K562 (cell line): ENCODE measurements around the gene PGAP2. TPM values are rescaled to one million over a fixed set of nuclear protein-coding genes. Genes with fewer than 3 reads are reported as not detected.

Experiments used
- ATAC-seq: fragments of 200-7000 bp; cut with Tn5 transposase; 3 replicates; pipeline ENCODE4 v1.9.1; 2020; ENCODE audit warnings: moderate library complexity
- BruUV-seq: library from RNA; stranded (reverse); fragments of 400-500 nt; replicated peaks from 2 replicates; lab custom pipeline; 2021; lab: Mats Ljungman, UMichigan
- CTCF ChIA-PET: fragments of 300-600 bp; formaldehyde crosslinking; extraction: SDS; loops from one replicate; lab custom pipeline; 2021; ENCODE audit warnings: low intra/inter-chr PET ratio; lab: Yijun Ruan, JAX
- POLR2A ChIA-PET: fragments of 300-600, 350-650 bp; sonication (Branson Sonifier 250); formaldehyde crosslinking; extraction: SDS; loops from one replicate; lab custom pipeline; 2021; ENCODE audit warnings: antibody characterized with exemption, inconsistent platforms; lab: Yijun Ruan, JAX
- DNase-seq, 4 experiments: peaks; one replicate each; pipeline versions ENCODE4 v3.0.0 to v3.0.0-alpha.2; 2011 to 2018; ENCODE audit warnings: low spot score in 3 of 4, mixed read lengths in 3 of 4; ENCODE audit errors: extremely low read depth in 1 of 4
- FAIRE-seq: peaks from 2 replicates; lab custom pipeline; 2011; peaks lifted over from hg19 to GRCh38; lab: Jason Lieb, UNC
- H2AFZ ChIP-seq: 2 replicates; pipeline ENCODE4 v1.6.0; 2011; ENCODE audit warnings: low read depth, low read length, control low read depth, inconsistent platforms
- H3K27ac ChIP-seq: fragments of 200-600 bp; 3 replicates; pipeline ENCODE4 v1.8.0; 2011; ENCODE audit warnings: low read depth, mild to moderate bottlenecking, control low read depth, inconsistent platforms, low read length, moderate library complexity, mixed read lengths; ENCODE audit errors: extremely low read depth
- H3K27me3 ChIP-seq, 2 experiments: fragments of 300-600 bp in 1 of 2; 2 replicates in 1 of 2; 3 replicates in 1 of 2; pipeline versions ENCODE4 v1.6.0 to v1.8.0; 2011; ENCODE audit warnings: inconsistent platforms in 2 of 2, low read length in 2 of 2, mild to moderate bottlenecking in 1 of 2, mixed read lengths in 1 of 2, moderate library complexity in 1 of 2; ENCODE audit not compliant: control insufficient read depth in 2 of 2, insufficient read depth in 2 of 2
- H3K36me3 ChIP-seq: fragments of 300-600 bp; 3 replicates; pipeline ENCODE4 v1.8.0; 2011; ENCODE audit warnings: mild to moderate bottlenecking, low read length, inconsistent platforms; ENCODE audit not compliant: control insufficient read depth, insufficient read depth
- H3K4me1 ChIP-seq, 2 experiments: fragments of 200-600 bp in 1 of 2; replicated peaks in 1 of 2; 2 replicates in 1 of 2; 3 replicates in 1 of 2; pipeline versions ENCODE4 v1.5.1 to v1.8.0; 2011; ENCODE audit warnings: inconsistent platforms in 2 of 2, low read length in 2 of 2, mild to moderate bottlenecking in 1 of 2, mixed read lengths in 1 of 2, moderate library complexity in 1 of 2; ENCODE audit not compliant: control insufficient read depth in 2 of 2, insufficient read depth in 2 of 2
- H3K4me2 ChIP-seq: 2 replicates; pipeline ENCODE4 v1.6.1; 2011; ENCODE audit warnings: low read length, control low read depth, inconsistent platforms, mixed read lengths; ENCODE audit not compliant: insufficient read depth
- H3K4me3 ChIP-seq: fragments of 200-600 bp; sonication (generic), shearing (Covaris generic); 2 replicates; pipeline ENCODE4 v1.5.1; 2016; ENCODE audit warnings: control low read depth, inconsistent platforms
- H3K79me2 ChIP-seq: fragments of 200-600 bp; 3 replicates; pipeline ENCODE4 v1.8.0; 2011; ENCODE audit warnings: low read length, inconsistent platforms; ENCODE audit not compliant: control insufficient read depth, insufficient read depth
- H3K9ac ChIP-seq, 2 experiments: 2 replicates each; pipeline versions ENCODE4 v1.6.0 to v1.6.1; 2011; ENCODE audit warnings: low read depth in 2 of 2, low read length in 2 of 2, control low read depth in 1 of 2, inconsistent platforms in 1 of 2, mild to moderate bottlenecking in 1 of 2, mixed read lengths in 1 of 2; ENCODE audit not compliant: insufficient read depth in 1 of 2
- H3K9me1 ChIP-seq: one replicate; pipeline ENCODE4 v1.6.0; 2011; ENCODE audit warnings: inconsistent platforms, mild to moderate bottlenecking, low read length, moderate library complexity; ENCODE audit not compliant: control insufficient read depth, insufficient read depth
- H3K9me3 ChIP-seq: replicated peaks from 2 replicates; pipeline ENCODE4 v1.5.1; 2011; ENCODE audit warnings: low read depth, low read length, inconsistent platforms; ENCODE audit not compliant: control insufficient read depth, insufficient read depth
- H4K20me1 ChIP-seq: replicated peaks from 2 replicates; pipeline ENCODE4 v1.6.1; 2011; ENCODE audit warnings: low read length, inconsistent platforms, mixed read lengths; ENCODE audit not compliant: control insufficient read depth, insufficient read depth
- CREBBP ChIP-seq: IDR thresholded peaks from one replicate; pipeline ENCODE4 v1.6.1; 2012; ENCODE audit warnings: low read depth, mild to moderate bottlenecking, control low read depth, inconsistent platforms, low read length
- FOXA3 ChIP-seq, 2 experiments: fragments of 450-650 bp in 1 of 2; sonication (generic) in 1 of 2; formaldehyde crosslinking; IDR thresholded peaks in 1 of 2; conservative IDR thresholded peaks in 1 of 2; 2 replicates each; pipeline versions ENCODE4 v1.4.0 to v1.8.0; 2020 to 2022; ENCODE audit warnings: mild to moderate bottlenecking in 2 of 2, missing genetic modification reagents in 1 of 2
- FOXJ2 ChIP-seq: fragments of 200-800 bp; sonication (Bioruptor generic); IDR thresholded peaks from 2 replicates; pipeline ENCODE4 v1.6.1; 2016; ENCODE audit warnings: missing genetic modification characterization, missing compliant biosample characterization
- MYBL2 ChIP-seq, 2 experiments: fragments of 450-650 bp in 1 of 2; sonication (generic) in 1 of 2; formaldehyde crosslinking in 1 of 2; IDR thresholded peaks; 2 replicates each; pipeline versions ENCODE4 v1.6.1 to v1.8.1; 2017 to 2022; ENCODE audit warnings: borderline replicate concordance in 1 of 2, inconsistent platforms in 1 of 2, low read depth in 1 of 2, mild to moderate bottlenecking in 1 of 2, missing genetic modification reagents in 1 of 2, moderate library complexity in 1 of 2
- NCOA6 ChIP-seq: fragments of 450-650 bp; IDR thresholded peaks from 2 replicates; pipeline ENCODE4 v1.6.1; 2017; ENCODE audit warnings: mild to moderate bottlenecking
- NFRKB ChIP-seq: fragments of 450-650 bp; IDR thresholded peaks from 2 replicates; pipeline ENCODE4 v1.6.1; 2016; ENCODE audit warnings: low read depth
- PHF21A ChIP-seq: fragments of 450-650 bp; IDR thresholded peaks from 2 replicates; pipeline ENCODE4 v1.6.1; 2017; ENCODE audit warnings: low read depth, borderline replicate concordance
- RB1 ChIP-seq: fragments of 450-650 bp; IDR thresholded peaks from 2 replicates; pipeline ENCODE4 v1.6.1; 2017; ENCODE audit warnings: low read depth, mild to moderate bottlenecking
- SAFB2 ChIP-seq: fragments of 200-400 bp; formaldehyde crosslinking; IDR thresholded peaks from 2 replicates; pipeline ENCODE4 v1.6.1; 2018; ENCODE audit warnings: borderline replicate concordance, low read length, low read depth, moderate library complexity; ENCODE audit not compliant: severe bottlenecking
- SNIP1 ChIP-seq: fragments of 450-650 bp; IDR thresholded peaks from 2 replicates; pipeline ENCODE4 v1.7.1; 2017; ENCODE audit warnings: low read depth, mild to moderate bottlenecking
- STAT5B ChIP-seq: fragments of 250-450 bp; sonication (Bioruptor Pico); IDR thresholded peaks from 2 replicates; pipeline ENCODE4 v1.8.0; 2021; ENCODE audit warnings: mild to moderate bottlenecking, inconsistent platforms
- ZC3H4 ChIP-seq: sonication (generic); formaldehyde crosslinking; IDR thresholded peaks from 2 replicates; pipeline ENCODE4 v1.9.0; 2021; ENCODE audit warnings: missing genetic modification reagents, borderline replicate concordance
- ZFP1 ChIP-seq: fragments of 450-650 bp; formaldehyde crosslinking; IDR thresholded peaks from 2 replicates; pipeline ENCODE4 v1.4.0; 2020; ENCODE audit warnings: mild to moderate bottlenecking, mixed read lengths
- ZNF121 ChIP-seq: sonication (generic); formaldehyde crosslinking; conservative IDR thresholded peaks from 2 replicates; pipeline ENCODE4 v1.8.0; 2022; ENCODE audit warnings: missing genetic modification reagents
- ZNF324 ChIP-seq: fragments of 250-450 bp; sonication (Bioruptor Pico); IDR thresholded peaks from 2 replicates; pipeline ENCODE4 v1.4.0; 2020; ENCODE audit warnings: mild to moderate bottlenecking
- whole genome bisulfite sequencing: fragments of 100-300 bp; shearing (Covaris generic); methylation state at CpG from one replicate; pipeline ENCODE4 v1.1.6; 2016; ENCODE audit warnings: low coverage, mixed read lengths; ENCODE audit not compliant: insufficient coverage; ENCODE audit errors: missing lambda C conversion rate; 5-methylcytosine and 5-hydroxymethylcytosine counted together
- in situ Hi-C: fragments of 300-500 bp; cut with MboI; formaldehyde crosslinking; loops from 4 replicates; pipeline ENCODE4 v1.15.0; 2018; ENCODE audit warnings: inconsistent platforms, mixed read lengths
- intact Hi-C: fragments of 100-400 bp; cut with micrococcal nuclease; formaldehyde crosslinking; loops from 2 replicates; pipeline ENCODE4 v1.14.2; 2022
- polyA plus RNA-seq, 8 experiments: library from polyadenylated mRNA; depleted of rRNA in 4 of 8; stranded (reverse) in 5 of 8; unstranded in 3 of 8; fragments of >200 nt; fragmentation: Nextera tagmentation in 2 of 8; fragmentation: Illumina TruSeq in 1 of 8; extraction: Ambion mirVana in 2 of 8; extraction: Trizol in 1 of 8; gene quantifications; 2 replicates each; pipeline versions ENCODE4 v1.2.1 to v1.2.3, GENCODE V29; 2011 to 2014; ENCODE audit warnings: inconsistent platforms in 1 of 8, missing spikeins in 1 of 8
- total RNA-seq, 7 experiments: library from RNA; depleted of rRNA in 6 of 7; stranded (reverse); fragments of >200 nt in 6 of 7; fragmentation: Illumina TruSeq in 2 of 7; extraction: Trizol in 2 of 7; gene quantifications; 2 replicates each; pipeline versions ENCODE4 v1.2.1 to v1.2.3, GENCODE V29; 2011 to 2021; ENCODE audit warnings: low replicate concordance in 1 of 7

PGAP2 gene
- total and polyA plus RNA-seq, 9 of the 15 experiments (the other 6 are each of a cell fraction or from before 2014, with no cell fraction given): 17.9 to 47.2 (median 33.7) TPM

- TF ChIP-seq SAFB2: no peak
- no peak for TF ChIP-seq SNIP1
- TF ChIP-seq ZC3H4: no peak
- no peak for TF ChIP-seq FOXJ2 (tag)
- TF ChIP-seq ZNF121 (CRISPR knock-in tag): no peak
Observed at GRCh38 chr11:3781423-3781822, 26.9 kb upstream of the PGAP2 start (continued).

GRCh38 chr11:3782963-3783362, 25.4 kb upstream of the PGAP2 start:
- Histone ChIP-seq H3K27ac (no peak overlapping the region), H3K36me3 (peaks cover 84% of the 10 kb centered on the region), H3K4me2 (no peak overlapping the region), H3K27me3 (no peaks in the 10 kb centered on the region), H3K79me2 (peaks cover 72% of the 10 kb centered on the region), H3K9me1 (no peaks in the 10 kb centered on the region), H2AFZ (no peak overlapping the region), H4K20me1 (0 out of 2 replicates have a peak, but pooled peaks cover 8% of the 10 kb centered on the region), H3K9ac (no peak overlapping the region), H3K4me1 (peaks cover 8 to 11% of the 10 kb centered on the region in 2 experiments; a peak in 4 of 5 replicates), H3K4me3 (no peak overlapping the region), H3K9me3 (no peaks in the 10 kb centered on the region)
- BruUV-seq: no TSS peak
- CTCF ChIA-PET: no interaction called here
- TF ChIP-seq NCOA6 (no peak), MYBL2 (IDR thresholded peaks at IDR 0.05; ENCODE audit: low read depth) (no peak), MYBL2 (CRISPR knock-in tag; IDR thresholded peaks at IDR 0.05; ENCODE audit: borderline replicate concordance) (no peak), ZFP1 (CRISPR knock-in tag) (no peak), NFRKB (no peak), SAFB2 (no peak), RB1 (no peak), PHF21A (no peak), STAT5B (CRISPR knock-in tag) (no peak), ZNF324 (no peak), FOXA3 (CRISPR knock-in tag; conservative IDR thresholded peaks at IDR 0.05 in 1 of 2, IDR thresholded peaks at IDR 0.05 in 1 of 2) (no peak), CREBBP (no peak)
- FAIRE-seq (no peak), ATAC-seq (no peak), DNase-seq (no peak)
- intact Hi-C loops (no loop called here), in situ Hi-C loops (no loop called here)
- POLR2A ChIA-PET: no interaction called here
- 86% methylated on average over 5 of the region's 5 CpGs for WGBS
